Parathyroid adenoma (tissue), 2 donors: ENCODE results near the gene TBC1D14.

Experiments used
- H2AFZ ChIP-seq: fragments of 300-600 bp; sonication (generic); one replicate; pipeline ENCODE4 v1.7.0; 2017; ENCODE audit warnings: antibody characterized with exemption, mild to moderate bottlenecking
- H3K27ac ChIP-seq: fragments of 300-600 bp; sonication (generic); one replicate; pipeline ENCODE4 v1.7.0; 2017
- H3K27me3 ChIP-seq: fragments of 300-600 bp; sonication (generic); one replicate; pipeline ENCODE4 v1.7.0; 2017; ENCODE audit warnings: low read length; ENCODE audit not compliant: control insufficient read depth, insufficient read depth
- H3K36me3 ChIP-seq: fragments of 300-600 bp; sonication (generic); one replicate; pipeline ENCODE4 v1.7.0; 2017; ENCODE audit warnings: low read length; ENCODE audit not compliant: control insufficient read depth, insufficient read depth
- H3K4me1 ChIP-seq: fragments of 300-600 bp; sonication (generic); one replicate; pipeline ENCODE4 v1.7.0; 2017; ENCODE audit warnings: control low read depth
- H3K4me2 ChIP-seq: fragments of 300-600 bp; sonication (generic); one replicate; pipeline ENCODE4 v1.7.0; 2017; ENCODE audit warnings: low read length
- H3K4me3 ChIP-seq: fragments of 300-600 bp; sonication (generic); one replicate; pipeline ENCODE4 v1.7.0; 2017; ENCODE audit warnings: low read depth, low read length
- H3K79me2 ChIP-seq: fragments of 300-600 bp; sonication (generic); one replicate; pipeline ENCODE4 v1.7.0; 2017; ENCODE audit warnings: control low read depth
- H3K9ac ChIP-seq: fragments of 300-600 bp; sonication (generic); one replicate; pipeline ENCODE4 v1.7.0; 2017; ENCODE audit warnings: mild to moderate bottlenecking
- H3K9me3 ChIP-seq: fragments of 300-600 bp; sonication (generic); one replicate; pipeline ENCODE4 v1.7.0; 2017; ENCODE audit warnings: low read length; ENCODE audit not compliant: control insufficient read depth
- TF ChIP-seq, protein P1 (sequence below): fragments of 300-600 bp; sonication (generic); IDR thresholded peaks from one replicate; pipeline ENCODE4 v1.7.0; 2017; ENCODE audit warnings: antibody characterized with exemption, mild to moderate bottlenecking
- donor health status: primary hyperparathyroidism.

Gene TBC1D14

DNA sequence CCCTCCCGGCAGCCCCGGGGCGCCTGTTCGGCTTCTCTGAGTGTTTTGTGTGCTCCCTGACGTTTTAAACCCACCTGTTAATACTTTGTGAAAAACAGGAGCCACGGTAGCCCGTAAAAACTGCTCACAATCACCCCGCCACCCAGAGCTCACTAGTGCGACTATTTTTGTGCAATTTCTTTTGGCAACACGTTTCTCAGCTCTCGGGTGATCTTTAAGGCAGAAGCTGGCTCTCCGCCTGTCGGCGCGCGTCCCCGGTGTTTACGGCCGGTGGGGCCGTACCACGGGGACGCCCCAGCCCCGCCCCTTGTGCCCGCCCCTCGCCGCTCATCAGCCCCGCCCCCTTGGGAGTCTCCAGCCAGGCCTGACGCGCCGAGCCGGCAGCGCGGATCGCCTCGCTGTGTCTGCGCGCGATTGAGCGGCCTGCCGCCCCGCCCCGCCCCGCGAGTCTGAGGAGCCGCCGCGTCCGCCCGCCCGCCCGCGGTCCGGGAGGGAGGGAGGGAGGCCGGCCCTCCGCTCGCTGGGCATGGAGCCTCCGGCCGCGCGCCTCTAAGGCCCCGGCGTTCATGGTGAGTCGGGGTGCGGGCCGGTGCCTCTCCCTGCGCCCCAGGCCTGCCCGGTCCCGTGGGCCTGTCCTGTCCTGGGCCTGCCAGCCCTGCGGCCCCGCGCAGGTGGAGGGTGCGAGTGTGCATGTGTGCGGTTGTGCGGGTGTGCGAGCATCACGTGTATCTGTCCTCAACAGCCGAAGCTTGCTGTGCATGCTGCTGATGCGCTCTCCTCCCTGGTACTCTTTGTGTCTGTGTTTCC is 77.4 kb downstream of the TBC1D14 start:
- Histone ChIP-seq H3K9me3 (no peaks in the 10 kb centered on the region), H2AFZ (peak overlapping the region; percentile 79), H3K4me2 (peak overlapping the region; percentile 88), H3K27ac (peak overlapping the region; percentile 79), H3K79me2 (peaks cover 20% of the 10 kb centered on the region), H3K4me1 (no peaks in the 10 kb centered on the region), H3K9ac (no peak overlapping the region), H3K27me3 (no peaks in the 10 kb centered on the region), H3K4me3 (peak overlapping the region; percentile 76), H3K36me3 (no peaks in the 10 kb centered on the region)
- TF ChIP-seq, protein P1, sequence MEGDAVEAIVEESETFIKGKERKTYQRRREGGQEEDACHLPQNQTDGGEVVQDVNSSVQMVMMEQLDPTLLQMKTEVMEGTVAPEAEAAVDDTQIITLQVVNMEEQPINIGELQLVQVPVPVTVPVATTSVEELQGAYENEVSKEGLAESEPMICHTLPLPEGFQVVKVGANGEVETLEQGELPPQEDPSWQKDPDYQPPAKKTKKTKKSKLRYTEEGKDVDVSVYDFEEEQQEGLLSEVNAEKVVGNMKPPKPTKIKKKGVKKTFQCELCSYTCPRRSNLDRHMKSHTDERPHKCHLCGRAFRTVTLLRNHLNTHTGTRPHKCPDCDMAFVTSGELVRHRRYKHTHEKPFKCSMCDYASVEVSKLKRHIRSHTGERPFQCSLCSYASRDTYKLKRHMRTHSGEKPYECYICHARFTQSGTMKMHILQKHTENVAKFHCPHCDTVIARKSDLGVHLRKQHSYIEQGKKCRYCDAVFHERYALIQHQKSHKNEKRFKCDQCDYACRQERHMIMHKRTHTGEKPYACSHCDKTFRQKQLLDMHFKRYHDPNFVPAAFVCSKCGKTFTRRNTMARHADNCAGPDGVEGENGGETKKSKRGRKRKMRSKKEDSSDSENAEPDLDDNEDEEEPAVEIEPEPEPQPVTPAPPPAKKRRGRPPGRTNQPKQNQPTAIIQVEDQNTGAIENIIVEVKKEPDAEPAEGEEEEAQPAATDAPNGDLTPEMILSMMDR = no peak

DNA sequence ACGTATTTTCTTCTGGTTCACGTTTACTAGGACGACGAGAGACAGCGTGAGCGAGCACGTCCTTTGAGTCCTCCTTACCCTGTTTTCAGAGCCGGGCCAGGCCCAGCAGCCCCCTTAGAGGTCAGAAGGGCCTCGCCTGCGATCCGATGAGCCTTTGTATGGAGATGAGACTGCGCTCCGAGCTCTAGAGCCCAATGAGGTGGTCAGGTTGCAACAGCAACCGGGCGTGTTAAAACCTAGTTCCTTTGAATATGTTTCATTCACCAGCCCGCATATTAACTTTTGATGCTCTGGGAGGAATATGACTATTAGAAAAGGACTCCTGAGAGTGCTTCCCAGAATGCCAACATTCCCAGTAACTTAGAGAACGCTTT is 77.9 kb downstream of the TBC1D14 start:
- Histone ChIP-seq H3K4me2 (peak overlapping the region; percentile 88), H3K36me3 (no peaks in the 10 kb centered on the region), H3K9me3 (no peaks in the 10 kb centered on the region), H3K27me3 (no peaks in the 10 kb centered on the region), H3K9ac (no peak overlapping the region), H3K79me2 (peaks cover 20% of the 10 kb centered on the region), H2AFZ (peak overlapping the region; percentile 61), H3K27ac (peak overlapping the region; percentile 76), H3K4me1 (peaks cover 4% of the 10 kb centered on the region), H3K4me3 (peak overlapping the region; percentile 76)
- TF ChIP-seq, protein P1 = no peak

DNA sequence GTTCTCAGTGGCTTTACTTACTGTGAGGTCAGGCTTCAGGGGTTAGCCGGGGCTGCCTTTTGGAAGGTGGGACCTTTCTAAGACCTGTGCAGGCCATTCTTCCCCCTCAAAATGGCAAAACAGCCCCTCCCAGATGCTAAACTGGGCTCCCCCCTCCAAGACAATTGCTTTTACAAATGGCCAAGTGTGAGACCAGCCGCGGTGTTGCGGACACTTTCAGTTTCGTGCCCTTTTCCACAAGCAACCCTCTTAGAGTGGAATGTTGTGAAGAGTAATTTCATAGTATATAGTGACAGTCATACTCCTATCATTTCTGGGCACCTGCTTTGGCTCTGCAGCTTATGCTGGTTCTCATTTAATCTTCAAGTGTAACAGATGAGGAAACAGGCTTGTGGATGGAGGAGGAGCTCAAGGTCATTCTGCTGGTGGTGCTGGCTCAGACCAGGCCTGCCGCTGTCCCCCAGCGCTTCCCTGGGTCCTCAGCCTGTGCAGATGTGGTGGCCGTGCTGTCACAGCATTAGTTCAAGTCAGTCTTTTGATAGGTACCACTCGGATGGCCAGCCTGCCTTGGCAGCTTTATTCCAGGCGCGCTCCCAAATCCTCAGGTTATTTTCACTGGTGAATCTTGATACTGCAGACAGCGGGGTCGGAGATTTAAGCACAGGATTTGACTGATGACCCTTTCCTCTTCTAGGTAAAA is 78.5 kb downstream of the TBC1D14 start:
- H3K9me3 ChIP-seq = no peaks in the 10 kb centered on the region
- H3K9ac ChIP-seq = no peak overlapping the region
- H3K4me3 ChIP-seq = peak overlapping the region; percentile 76
- no peaks in the 10 kb centered on the region for H3K36me3 ChIP-seq
- peaks cover 20% of the 10 kb centered on the region for H3K79me2 ChIP-seq
- H3K27me3 ChIP-seq = no peaks in the 10 kb centered on the region
- TF ChIP-seq, protein P1 = no peak
- no peak overlapping the region for H2AFZ ChIP-seq
- H3K4me1 ChIP-seq = peaks cover 8% of the 10 kb centered on the region
- peak overlapping the region; percentile 76 for H3K27ac ChIP-seq
- peak overlapping the region; percentile 88 for H3K4me2 ChIP-seq

DNA sequence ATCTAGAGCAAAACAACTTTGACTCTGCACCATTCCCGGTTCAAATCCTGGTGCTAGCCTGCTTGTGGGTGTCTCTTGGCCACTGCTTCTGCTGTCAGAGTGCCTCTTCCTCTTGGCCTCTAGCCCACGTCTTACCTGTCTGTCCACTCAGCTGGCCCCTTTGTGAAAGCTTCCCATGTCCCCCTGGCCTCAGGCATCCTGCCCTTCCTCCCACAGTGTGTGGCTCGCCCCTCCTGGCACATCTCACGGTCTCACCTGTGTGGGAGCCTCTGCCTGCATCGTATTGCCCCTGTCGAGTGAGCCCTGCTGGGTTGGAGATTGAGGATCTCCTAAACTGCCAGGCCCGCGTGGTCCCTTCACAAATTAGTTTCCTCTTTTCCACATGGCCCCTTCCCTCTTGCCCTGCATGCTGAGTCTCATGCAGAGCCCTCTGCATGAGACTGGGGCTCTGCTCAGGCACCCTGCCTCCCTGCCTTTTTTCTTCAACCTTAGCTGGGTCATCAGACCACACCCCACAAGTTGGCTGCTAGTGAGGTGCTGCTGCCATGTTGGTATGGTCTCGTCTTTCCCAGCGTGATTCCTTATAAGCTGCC is 79.8 kb downstream of the TBC1D14 start:
- Histone ChIP-seq H2AFZ (no peak overlapping the region), H3K27ac (no peak overlapping the region), H3K4me3 (no peak overlapping the region), H3K9ac (no peak overlapping the region), H3K27me3 (no peaks in the 10 kb centered on the region), H3K4me2 (no peak overlapping the region), H3K79me2 (peaks cover 20% of the 10 kb centered on the region), H3K4me1 (peaks cover 8% of the 10 kb centered on the region), H3K9me3 (no peaks in the 10 kb centered on the region), H3K36me3 (no peaks in the 10 kb centered on the region)
- TF ChIP-seq, protein P1 = no peak
